ENCODE measurements around the gene IGFBP6.

DNA sequence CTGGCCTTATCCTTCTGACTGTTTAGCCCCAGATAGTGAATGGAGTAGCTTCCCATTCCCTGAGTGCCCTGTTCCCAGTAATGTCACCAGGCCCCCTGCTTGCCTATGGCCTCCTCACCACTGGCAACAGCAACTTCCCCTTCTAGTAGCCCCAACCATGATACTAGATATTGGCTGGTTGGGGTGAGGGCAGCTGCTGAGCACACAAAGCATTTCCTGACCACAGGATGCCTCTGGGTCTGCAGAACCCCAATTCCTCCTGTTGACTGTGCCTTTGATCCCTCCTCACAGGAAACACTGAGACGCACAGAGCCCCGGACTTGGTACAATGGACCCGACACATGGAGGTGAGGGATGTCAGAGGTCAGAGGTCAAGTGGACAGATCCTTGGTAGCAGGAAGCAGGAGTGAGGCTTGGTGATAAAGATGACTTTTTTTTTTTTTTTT is 6.4 kb downstream of the IGFBP6 start:
- TF ChIP-seq POLR2A (IDR thresholded peaks at IDR 0.05; ENCODE audit: low read length) = no peak
- no peak for TF ChIP-seq GATA1 (IDR thresholded peaks at IDR 0.05; ENCODE audit: low read depth, low read length)

Data from erythroblast (primary cell).